CD14-positive monocyte (primary cell): ENCODE data around the gene POU2AF3. TPM values are rescaled to one million over a fixed set of nuclear protein-coding genes. Genes with fewer than 3 reads are reported as not detected.

Source experiments
- DNase-seq, 3 donors: peaks; one replicate each; pipeline ENCODE4 v3.0.0-alpha.2; 2011 to 2022
- H2AFZ ChIP-seq: 2 replicates; pipeline ENCODE4 v1.6.0; 2012; ENCODE audit warnings: mild to moderate bottlenecking, low read depth, low read length, inconsistent platforms; ENCODE audit not compliant: insufficient read depth, poor library complexity, severe bottlenecking
- H3K27ac ChIP-seq, 2 donors: 1 replicate in 1 of 2; 2 replicates in 1 of 2; pipeline ENCODE4 v1.5.1; 2012 to 2013; ENCODE audit warnings: low read length in 2 of 2, control low read depth in 1 of 2, inconsistent platforms in 1 of 2, low read depth in 1 of 2, mild to moderate bottlenecking in 1 of 2
- H3K27me3 ChIP-seq, 2 donors: one replicate each; pipeline versions ENCODE4 v1.6.0 to v1.6.1; 2011 to 2013; ENCODE audit warnings: low read length in 2 of 2; ENCODE audit not compliant: control insufficient read depth in 2 of 2, insufficient read depth in 2 of 2
- H3K36me3 ChIP-seq, 2 donors: replicated peaks in 1 of 2; 1 replicate in 1 of 2; 2 replicates in 1 of 2; pipeline versions ENCODE4 v1.5.1 to v1.6.1; 2012 to 2013; ENCODE audit warnings: low read length in 2 of 2, control low read depth in 1 of 2, inconsistent platforms in 1 of 2, mild to moderate bottlenecking in 1 of 2; ENCODE audit not compliant: insufficient read depth in 2 of 2, control insufficient read depth in 1 of 2
- H3K4me1 ChIP-seq, 2 donors: 1 replicate in 1 of 2; 2 replicates in 1 of 2; pipeline versions ENCODE4 v1.5.1 to v1.6.1; 2012 to 2013; ENCODE audit warnings: low read length in 2 of 2, control low read depth in 1 of 2, inconsistent platforms in 1 of 2, mild to moderate bottlenecking in 1 of 2, moderate library complexity in 1 of 2; ENCODE audit not compliant: insufficient read depth in 2 of 2, control insufficient read depth in 1 of 2
- H3K4me2 ChIP-seq: replicated peaks from 2 replicates; pipeline ENCODE3; 2012; ENCODE audit warnings: low read length, moderate library complexity, mild to moderate bottlenecking; ENCODE audit not compliant: poor library complexity, severe bottlenecking; ENCODE audit errors: extremely low read depth
- H3K4me3 ChIP-seq, 3 experiments: fragments of 200-600 bp in 1 of 3; sonication (generic) in 1 of 3; replicated peaks in 1 of 3; 1 replicate in 2 of 3; 2 replicates in 1 of 3; pipeline ENCODE4 v1.5.1; 2011 to 2013; ENCODE audit warnings: low read length in 3 of 3, mild to moderate bottlenecking in 3 of 3, control low read depth in 2 of 3, low read depth in 2 of 3, inconsistent platforms in 1 of 3, moderate library complexity in 1 of 3
- H3K79me2 ChIP-seq: 2 replicates; pipeline ENCODE4 v1.6.0; 2012; ENCODE audit warnings: mild to moderate bottlenecking, control low read depth, inconsistent platforms, low read length, moderate library complexity; ENCODE audit not compliant: insufficient read depth
- H3K9ac ChIP-seq: 2 replicates; pipeline ENCODE4 v1.6.0; 2017; ENCODE audit warnings: low read length, mild to moderate bottlenecking; ENCODE audit not compliant: insufficient read depth, poor library complexity, severe bottlenecking
- H3K9me3 ChIP-seq, 2 donors: replicated peaks in 1 of 2; 1 replicate in 1 of 2; 2 replicates in 1 of 2; pipeline versions ENCODE4 v1.5.1 to v1.6.1; 2012 to 2013; ENCODE audit warnings: low read length in 2 of 2, control low read depth in 1 of 2; ENCODE audit not compliant: control insufficient read depth in 1 of 2, insufficient read depth in 1 of 2
- H4K20me1 ChIP-seq: 2 replicates; pipeline ENCODE4 v1.6.0; 2012; ENCODE audit warnings: mild to moderate bottlenecking, low read length, control low read depth, moderate library complexity; ENCODE audit not compliant: insufficient read depth
- H3K27ac Mint-ChIP-seq, 7 donors: one replicate each; pipeline ENCODE4 v1.8.0; 2020; ENCODE audit warnings: mild to moderate bottlenecking in 7 of 7, mixed read lengths in 7 of 7, moderate library complexity in 6 of 7, inconsistent platforms in 2 of 7
- H3K27me3 Mint-ChIP-seq, 3 donors: one replicate each; pipeline ENCODE4 v1.8.0; 2021 to 2022; ENCODE audit warnings: low read depth in 3 of 3, mild to moderate bottlenecking in 3 of 3, mixed read lengths in 3 of 3, moderate library complexity in 3 of 3, inconsistent platforms in 1 of 3
- H3K36me3 Mint-ChIP-seq, 2 donors: one replicate each; pipeline ENCODE4 v1.8.0; 2020; ENCODE audit warnings: mixed read lengths in 2 of 2, inconsistent platforms in 1 of 2, mild to moderate bottlenecking in 1 of 2
- H3K4me1 Mint-ChIP-seq: one replicate; pipeline ENCODE4 v1.8.0; 2020; ENCODE audit warnings: mild to moderate bottlenecking, mixed read lengths
- H3K4me3 Mint-ChIP-seq, 2 donors: one replicate each; pipeline ENCODE4 v1.8.0; 2020; ENCODE audit warnings: mild to moderate bottlenecking in 2 of 2, mixed read lengths in 2 of 2, moderate library complexity in 1 of 2
- H3K9me3 Mint-ChIP-seq, 7 donors: one replicate each; pipeline ENCODE4 v1.8.0; 2020 to 2022; ENCODE audit warnings: mixed read lengths in 7 of 7, mild to moderate bottlenecking in 6 of 7, moderate library complexity in 6 of 7, inconsistent platforms in 2 of 7
- WGBS: methylation state at CpG from one replicate; pipeline ENCODE4 v1.1.5; 2013; ENCODE audit warnings: missing lambda C conversion rate; ENCODE audit not compliant: insufficient coverage; 5-methylcytosine and 5-hydroxymethylcytosine counted together
- intact Hi-C, 2 donors: fragments of 100-400 bp; cut with micrococcal nuclease; formaldehyde crosslinking; loops; one replicate each; pipeline versions ENCODE4 v1.15.0 to v1.15.1; 2023
- polyA plus RNA-seq, 3 donors: library from polyadenylated mRNA; depleted of rRNA in 1 of 3; unstranded in 2 of 3; stranded (reverse) in 1 of 3; fragments of 300-500 nt in 2 of 3; fragments of >200 nt in 1 of 3; fragmentation: Illumina TruSeq in 2 of 3; gene quantifications; 1 replicate in 2 of 3; 2 replicates in 1 of 3; pipeline ENCODE4 v1.2.3, GENCODE V29; 2012 to 2021
- TF ChIP-seq, protein P1 (sequence below): fragments of 200-600 bp; IDR thresholded peaks from one replicate; pipeline ENCODE4 v1.8.0; 2022; ENCODE audit warnings: antibody characterized with exemption, mild to moderate bottlenecking

Gene POU2AF3
- polyA plus RNA-seq, 3 donors = not detected

DNA sequence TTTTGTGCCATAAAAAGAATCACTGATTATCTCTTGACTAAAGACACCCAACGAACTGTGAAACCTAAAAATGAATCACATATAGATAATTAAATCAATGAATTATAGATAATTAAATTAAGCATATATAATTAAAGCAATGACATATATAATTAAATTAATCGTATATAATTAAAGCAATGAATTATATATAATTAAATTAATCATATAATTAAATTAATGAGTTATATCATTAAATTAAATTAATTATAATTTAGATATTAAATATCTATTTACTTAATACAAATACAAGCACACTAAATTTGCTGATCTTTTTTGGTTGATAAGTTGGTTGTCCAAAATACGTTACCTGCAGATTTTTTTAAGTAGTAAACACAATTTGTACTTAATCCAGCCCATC is 49.8 kb downstream of the POU2AF3 start:
- no peaks in the 10 kb centered on the region for H4K20me1 ChIP-seq
- Mint-ChIP-seq H3K9me3 (peaks cover 0 to 2% (median 0%) of the 10 kb centered on the region in 7 donors), H3K36me3 (no peaks in the 10 kb centered on the region), H3K27ac (no peak overlapping the region), H3K27me3 (peaks cover 0 to 7% (median 2%) of the 10 kb centered on the region in 3 donors), H3K4me3 (no peak overlapping the region), H3K4me1 (no peaks in the 10 kb centered on the region)
- no CpG with 5 or more reads among the region's 3 CpGs for WGBS
- H3K27ac ChIP-seq = no peak overlapping the region
- no peak for DNase-seq
- H3K27me3 ChIP-seq = no peaks in the 10 kb centered on the region
- no peak overlapping the region for H3K4me2 ChIP-seq
- no peak overlapping the region for H2AFZ ChIP-seq
- intact Hi-C loops = no loop called here
- TF ChIP-seq, protein P1, sequence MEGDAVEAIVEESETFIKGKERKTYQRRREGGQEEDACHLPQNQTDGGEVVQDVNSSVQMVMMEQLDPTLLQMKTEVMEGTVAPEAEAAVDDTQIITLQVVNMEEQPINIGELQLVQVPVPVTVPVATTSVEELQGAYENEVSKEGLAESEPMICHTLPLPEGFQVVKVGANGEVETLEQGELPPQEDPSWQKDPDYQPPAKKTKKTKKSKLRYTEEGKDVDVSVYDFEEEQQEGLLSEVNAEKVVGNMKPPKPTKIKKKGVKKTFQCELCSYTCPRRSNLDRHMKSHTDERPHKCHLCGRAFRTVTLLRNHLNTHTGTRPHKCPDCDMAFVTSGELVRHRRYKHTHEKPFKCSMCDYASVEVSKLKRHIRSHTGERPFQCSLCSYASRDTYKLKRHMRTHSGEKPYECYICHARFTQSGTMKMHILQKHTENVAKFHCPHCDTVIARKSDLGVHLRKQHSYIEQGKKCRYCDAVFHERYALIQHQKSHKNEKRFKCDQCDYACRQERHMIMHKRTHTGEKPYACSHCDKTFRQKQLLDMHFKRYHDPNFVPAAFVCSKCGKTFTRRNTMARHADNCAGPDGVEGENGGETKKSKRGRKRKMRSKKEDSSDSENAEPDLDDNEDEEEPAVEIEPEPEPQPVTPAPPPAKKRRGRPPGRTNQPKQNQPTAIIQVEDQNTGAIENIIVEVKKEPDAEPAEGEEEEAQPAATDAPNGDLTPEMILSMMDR = no peak
- H3K9me3 ChIP-seq = no peaks in the 10 kb centered on the region
- H3K9ac ChIP-seq = no peak overlapping the region
- H3K36me3 ChIP-seq = no peaks in the 10 kb centered on the region
- H3K4me1 ChIP-seq = no peaks in the 10 kb centered on the region
- H3K79me2 ChIP-seq = no peaks in the 10 kb centered on the region
- no peak overlapping the region for H3K4me3 ChIP-seq

DNA sequence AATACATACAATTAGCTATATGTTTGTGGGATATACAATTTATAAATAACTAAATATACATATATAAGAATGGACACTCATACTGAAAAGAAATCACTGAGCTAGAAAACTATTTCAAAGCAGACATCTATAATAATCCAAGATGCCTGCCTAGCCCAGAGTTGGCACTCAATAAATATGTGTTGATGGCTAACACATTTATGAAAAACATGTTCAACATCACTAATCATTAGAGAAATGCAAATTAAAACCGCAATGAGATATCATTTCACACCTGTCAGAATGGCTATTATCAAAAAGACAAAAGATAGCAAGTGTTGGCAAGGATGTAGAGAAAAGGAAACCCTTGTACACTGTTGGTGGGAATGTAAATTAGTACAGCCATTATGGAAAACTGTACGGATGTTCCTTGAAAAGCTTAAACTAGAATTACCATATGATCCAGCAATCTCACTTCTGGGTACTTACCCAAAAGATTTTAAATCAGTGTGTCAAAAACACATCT is 50.9 kb downstream of the POU2AF3 start:
- no peaks in the 10 kb centered on the region for H3K4me1 Mint-ChIP-seq
- no peak for DNase-seq
- Histone ChIP-seq H3K27me3 (no peaks in the 10 kb centered on the region), H3K4me1 (no peaks in the 10 kb centered on the region), H3K4me2 (no peak overlapping the region), H2AFZ (no peak overlapping the region), H4K20me1 (no peaks in the 10 kb centered on the region), H3K79me2 (no peaks in the 10 kb centered on the region), H3K9ac (no peak overlapping the region), H3K27ac (no peak overlapping the region), H3K36me3 (no peaks in the 10 kb centered on the region), H3K9me3 (no peaks in the 10 kb centered on the region), H3K4me3 (no peak overlapping the region)
- peaks cover 0 to 2% (median 0%) of the 10 kb centered on the region in 7 donors for H3K9me3 Mint-ChIP-seq
- H3K27me3 Mint-ChIP-seq = peaks cover 0 to 7% (median 2%) of the 10 kb centered on the region in 3 donors
- TF ChIP-seq, protein P1 = no peak
- WGBS = no CpG with 5 or more reads among the region's 2 CpGs
- no peak overlapping the region for H3K27ac Mint-ChIP-seq
- no peaks in the 10 kb centered on the region for H3K36me3 Mint-ChIP-seq
- H3K4me3 Mint-ChIP-seq = no peak overlapping the region
- intact Hi-C loops = no loop called here
